Upper lobe of left lung (tissue), 4 donors: Measurements from ENCODE around the gene PTPN21.

ENCODE experiments used
- EP300 ChIP-seq, 4 donors: sonication (generic); formaldehyde crosslinking; IDR thresholded peaks; one replicate each; pipeline ENCODE4 v1.5.1; 2017; ENCODE audit warnings: antibody characterized with exemption in 4 of 4, control low read depth in 2 of 4
- POLR2AphosphoS5 ChIP-seq, 2 donors: sonication (generic); formaldehyde crosslinking; IDR thresholded peaks; one replicate each; pipeline ENCODE4 v1.5.1; 2017; ENCODE audit warnings: antibody characterized with exemption in 2 of 2

- TF ChIP-seq POLR2AphosphoS5 (IDR thresholded peaks at IDR 0.05): no peak
- no peak for TF ChIP-seq EP300 (IDR thresholded peaks at IDR 0.05)
Measured at GRCh38 chr14:88572117-88572516, 17.3 kb upstream of the PTPN21 start.
